GM12878 (cell line): Measurements from ENCODE around the gene ZSWIM3. TPM values are rescaled to one million over a fixed set of nuclear protein-coding genes. Genes with fewer than 3 reads are reported as not detected.

ENCODE experiments used
- ATAC-seq: fragments of 200-7000 bp; cut with Tn5 transposase; 3 replicates; pipeline ENCODE4 v1.9.1; 2020; ENCODE audit warnings: mild to moderate bottlenecking, moderate library complexity
- BruUV-seq: library from RNA; stranded (reverse); fragments of 400-500 nt; replicated peaks from 2 replicates; lab custom pipeline; 2021; lab: Mats Ljungman, UMichigan
- CTCF ChIA-PET: fragments of 300-600 bp; sonication (Branson Sonifier 250); formaldehyde crosslinking; extraction: SDS; loops from one replicate; lab custom pipeline; 2021; ENCODE audit warnings: inconsistent platforms; lab: Yijun Ruan, JAX
- POLR2A ChIA-PET: fragments of 350-600 bp; formaldehyde crosslinking; extraction: SDS; loops from one replicate; lab custom pipeline; 2021; ENCODE audit warnings: inconsistent platforms; lab: Charles Lee
- RAD21 ChIA-PET: fragments of 300-600 bp; sonication (Branson Sonifier 250); formaldehyde crosslinking; loops from one replicate; lab custom pipeline; 2023; ENCODE audit warnings: antibody characterized with exemption; ENCODE audit not compliant: unreplicated experiment; lab: Charles Lee
- SMC1A ChIA-PET: fragments of 300-600 bp; sonication (Branson Sonifier 250); formaldehyde crosslinking; loops from one replicate; lab custom pipeline; 2023; ENCODE audit not compliant: unreplicated experiment, uncharacterized antibody; lab: Charles Lee
- DNase-seq: peaks from one replicate; pipeline ENCODE4 v3.0.0-alpha.2; 2011; ENCODE audit warnings: low read depth, low spot score
- FAIRE-seq: peaks from 3 replicates; lab custom pipeline; 2011; peaks lifted over from hg19 to GRCh38; lab: Jason Lieb, UNC
- H2AFZ ChIP-seq: 2 replicates; pipeline ENCODE4 v1.6.0; 2011; ENCODE audit warnings: low read depth, low read length, control low read depth; ENCODE audit not compliant: control insufficient read depth
- H3K27ac ChIP-seq: 2 replicates; pipeline ENCODE4 v1.5.1; 2011; ENCODE audit warnings: control low read depth; ENCODE audit not compliant: control insufficient read depth, insufficient read depth
- H3K27me3 ChIP-seq, 2 experiments: replicated peaks in 1 of 2; 2 replicates each; pipeline versions ENCODE4 v1.6.0 to v1.6.1; 2011; ENCODE audit warnings: low read length in 1 of 2; ENCODE audit not compliant: control insufficient read depth in 2 of 2, insufficient read depth in 2 of 2
- H3K36me3 ChIP-seq, 2 experiments: 2 replicates each; pipeline ENCODE4 v1.5.1; 2011; ENCODE audit warnings: low read length in 1 of 2; ENCODE audit not compliant: control insufficient read depth in 2 of 2, insufficient read depth in 2 of 2
- H3K4me1 ChIP-seq: 2 replicates; pipeline ENCODE4 v1.6.1; 2011; ENCODE audit warnings: mild to moderate bottlenecking, low read length, moderate library complexity, mixed read lengths; ENCODE audit not compliant: control insufficient read depth, insufficient read depth
- H3K4me2 ChIP-seq: 2 replicates; pipeline ENCODE4 v1.6.0; 2011; ENCODE audit warnings: control low read depth; ENCODE audit not compliant: control insufficient read depth, insufficient read depth
- H3K4me3 ChIP-seq: fragments of 200-600 bp; sonication (generic); 2 replicates; pipeline ENCODE4 v1.5.1; 2016
- H3K79me2 ChIP-seq: 2 replicates; pipeline ENCODE4 v1.6.0; 2011; ENCODE audit warnings: low read length; ENCODE audit not compliant: control insufficient read depth, insufficient read depth
- H3K9ac ChIP-seq: 2 replicates; pipeline ENCODE4 v1.8.0; 2011; ENCODE audit warnings: low read length, control low read depth, mixed read lengths; ENCODE audit not compliant: control insufficient read depth, insufficient read depth
- H3K9me3 ChIP-seq: replicated peaks from 3 replicates; pipeline ENCODE4 v1.5.1; 2011; ENCODE audit warnings: mild to moderate bottlenecking, low read length; ENCODE audit not compliant: control insufficient read depth, insufficient read depth
- H4K20me1 ChIP-seq: 2 replicates; pipeline ENCODE4 v1.6.0; 2011; ENCODE audit not compliant: control insufficient read depth, insufficient read depth
- CBX5 ChIP-seq: sonication (generic); IDR thresholded peaks from 2 replicates; pipeline ENCODE4 v1.6.1; 2016; ENCODE audit warnings: low read depth, moderate library complexity, mild to moderate bottlenecking, inconsistent platforms
- DPF2 ChIP-seq: fragments of 450-650 bp; IDR thresholded peaks from 2 replicates; pipeline ENCODE4 v1.6.1; 2017; ENCODE audit warnings: mild to moderate bottlenecking
- EZH2 ChIP-seq: IDR thresholded peaks from 2 replicates; pipeline ENCODE4 v1.6.1; 2012; ENCODE audit warnings: low read depth, mild to moderate bottlenecking, control low read depth, inconsistent platforms, low read length, borderline replicate concordance; ENCODE audit not compliant: control insufficient read depth
- LARP7 ChIP-seq: fragments of 450-650 bp; IDR thresholded peaks from 2 replicates; pipeline ENCODE4 v1.6.1; 2017; ENCODE audit warnings: mild to moderate bottlenecking
- NBN ChIP-seq: fragments of 450-650 bp; IDR thresholded peaks from 2 replicates; pipeline ENCODE4 v1.6.1; 2016
- PAX5 ChIP-seq: IDR thresholded peaks from 2 replicates; pipeline ENCODE4 v1.6.1; 2011; ENCODE audit warnings: low read depth, low read length, borderline replicate concordance
- POLR2A ChIP-seq: IDR thresholded peaks from 2 replicates; pipeline ENCODE4 v1.6.1; 2011; ENCODE audit warnings: low read depth, mild to moderate bottlenecking, low read length
- RUNX3 ChIP-seq: IDR thresholded peaks from 2 replicates; pipeline ENCODE4 v1.6.1; 2012; ENCODE audit warnings: low read length, inconsistent platforms
- SIN3A ChIP-seq: IDR thresholded peaks from 2 replicates; pipeline ENCODE4 v1.6.1; 2012; ENCODE audit warnings: low read depth, low read length, improper control_type of control experiment
- TCF3 ChIP-seq: IDR thresholded peaks from 2 replicates; pipeline ENCODE4 v1.6.1; 2012; ENCODE audit warnings: low read depth, mild to moderate bottlenecking, low read length, borderline replicate concordance; ENCODE audit not compliant: insufficient read depth
- YY1 ChIP-seq: IDR thresholded peaks from 2 replicates; pipeline ENCODE4 v1.6.1; 2011; ENCODE audit warnings: low read depth, mild to moderate bottlenecking, low read length
- WGBS: methylation state at CpG from one replicate; pipeline ENCODE4 v1.1.6; 2016; ENCODE audit warnings: low lambda C conversion rate; ENCODE audit not compliant: insufficient replicate concordance, insufficient coverage; ENCODE audit errors: missing lambda C conversion rate; 5-methylcytosine and 5-hydroxymethylcytosine counted together
- in situ Hi-C: fragments of 300-500 bp; cut with MboI; formaldehyde crosslinking; loops from 9 replicates; pipeline ENCODE4 v1.14.3; 2018; ENCODE audit warnings: mixed read lengths
- intact Hi-C: fragments of 100-400 bp; cut with micrococcal nuclease; formaldehyde crosslinking; loops from one replicate; pipeline ENCODE4 v1.14.2; 2022; ENCODE audit not compliant: unreplicated experiment
- polyA plus RNA-seq, 11 experiments: library from polyadenylated mRNA; depleted of rRNA in 4 of 11; unstranded in 6 of 11; stranded (reverse) in 5 of 11; fragments of >200 nt; fragmentation: Nextera tagmentation in 4 of 11; fragmentation: Illumina TruSeq in 1 of 11; extraction: Ambion mirVana in 4 of 11; extraction: Trizol in 1 of 11; gene quantifications; 1 replicate in 1 of 11; 2 replicates in 10 of 11; pipeline versions ENCODE4 v1.2.1 to v1.2.3, GENCODE V29; 2011 to 2016; ENCODE audit warnings: inconsistent platforms in 2 of 11, missing spikeins in 2 of 11, low read depth in 1 of 11
- total RNA-seq, 4 experiments: library from RNA; depleted of rRNA in 3 of 4; stranded (reverse); fragments of >200 nt in 3 of 4; fragmentation: Illumina TruSeq in 1 of 4; extraction: Trizol in 1 of 4; gene quantifications; 2 replicates each; pipeline versions ENCODE4 v1.2.1 to v1.2.3, GENCODE V29; 2013 to 2021
- TF ChIP-seq, protein P1 (sequence below): fragments of 150-350 bp; IDR thresholded peaks from 2 replicates; pipeline ENCODE4 v1.6.1; 2014; ENCODE audit warnings: mild to moderate bottlenecking, low read depth, low read length
- TF ChIP-seq, protein P2 (sequence below): fragments of 450-650 bp; IDR thresholded peaks from 2 replicates; pipeline ENCODE4 v1.6.1; 2017; ENCODE audit warnings: low read depth, mild to moderate bottlenecking, moderate library complexity
- TF ChIP-seq, protein P3 (sequence below): IDR thresholded peaks from 2 replicates; pipeline ENCODE4 v1.6.1; 2011; ENCODE audit warnings: low read depth, mild to moderate bottlenecking, low read length, moderate library complexity, borderline replicate concordance; ENCODE audit errors: extremely low read depth
- TF ChIP-seq, protein P4 (sequence below): fragments of 450-650 bp; IDR thresholded peaks from 2 replicates; pipeline ENCODE4 v1.6.1; 2017; ENCODE audit warnings: antibody characterized with exemption, mild to moderate bottlenecking, moderate library complexity
- TF ChIP-seq, protein P5 (sequence below): IDR thresholded peaks from 2 replicates; pipeline ENCODE4 v1.6.1; 2011; ENCODE audit warnings: borderline replicate concordance, low read depth, mild to moderate bottlenecking, moderate library complexity, low read length; ENCODE audit not compliant: insufficient read depth, poor library complexity, severe bottlenecking

Gene ZSWIM3
- total and polyA plus RNA-seq, 10 of the 15 experiments (the other 5 are each of a cell fraction or from before 2014, with no cell fraction given), result 1.6 to 5.1 (median 4.2) TPM

DNA sequence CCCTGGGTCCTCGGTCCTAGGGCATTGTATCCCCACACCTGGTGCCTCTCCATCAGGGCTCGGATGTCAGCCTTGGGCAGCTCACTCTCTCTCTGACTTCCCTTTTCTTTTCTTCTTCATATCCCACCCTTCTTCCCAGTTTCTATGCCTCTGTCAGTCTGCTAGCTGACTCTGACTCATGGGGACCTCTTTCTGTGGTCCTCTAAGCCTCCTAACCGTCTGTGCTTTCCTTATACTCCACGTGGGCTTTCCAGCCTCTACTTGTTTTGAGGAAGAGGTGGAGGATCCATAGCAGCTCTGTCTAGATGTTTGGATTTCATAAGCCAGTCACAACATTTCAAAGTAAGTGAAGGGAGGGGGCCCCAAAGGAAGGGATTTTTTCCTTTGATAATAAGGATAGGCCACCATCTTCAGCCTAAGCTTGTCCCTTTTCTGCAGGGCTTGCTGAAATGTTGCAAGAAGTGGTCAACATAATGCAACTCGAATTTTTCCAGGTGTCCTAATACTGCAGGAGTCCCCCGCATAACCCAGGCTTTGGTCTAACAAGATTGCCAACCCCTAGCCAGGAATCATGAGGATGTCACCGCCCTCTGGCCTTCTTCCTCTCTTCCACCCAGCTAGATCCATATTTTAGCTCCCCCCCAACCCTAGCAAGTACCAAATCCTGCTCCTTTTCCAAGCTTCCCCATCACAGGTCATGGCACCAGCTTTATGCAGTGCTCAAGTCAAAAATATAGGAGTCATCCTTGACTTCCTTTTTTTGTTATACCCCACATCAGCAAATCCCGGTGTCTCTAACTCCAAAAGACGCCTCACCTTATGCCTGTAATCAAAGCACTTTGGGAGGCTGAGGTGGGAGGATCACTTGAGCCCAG is 63.3 kb downstream of the ZSWIM3 start:
- WGBS, result 17% methylated on average over 9 of the region's 9 CpGs
- ChIA-PET SMC1A (no interaction called here), RAD21 (no interaction called here), CTCF (interaction anchor here (1.3 to 3.0 kb wide), 2 partner anchors 14 to 49 kb away, joined by 3 to 12 read pairs; no protein-coding TSS in a partner anchor), POLR2A (interaction anchor here (1.1 kb wide), 1 partner anchor 14 kb away, joined by 7 read pairs; the partner anchor contains the start of gene PCIF1)
- no peak overlapping the region for H3K9ac ChIP-seq
- intact Hi-C loops, result no loop called here
- no peak overlapping the region for H2AFZ ChIP-seq
- no peak for FAIRE-seq
- no peak for ATAC-seq
- in situ Hi-C loops, result no loop called here
- no peak for DNase-seq
- no peak overlapping the region for H3K27ac ChIP-seq
- H3K79me2 ChIP-seq, result no peaks in the 10 kb centered on the region
- no peaks in the 10 kb centered on the region for H3K9me3 ChIP-seq
- H3K4me1 ChIP-seq, result no peaks in the 10 kb centered on the region
- no peaks in the 10 kb centered on the region for H3K36me3 ChIP-seq
- H3K4me2 ChIP-seq, result no peak overlapping the region
- H4K20me1 ChIP-seq, result no peaks in the 10 kb centered on the region
- no peak overlapping the region for H3K4me3 ChIP-seq
- no peaks in the 10 kb centered on the region for H3K27me3 ChIP-seq
- BruUV-seq, result no TSS peak
- TF ChIP-seq POLR2A, result no peak
- TF ChIP-seq, protein P1, sequence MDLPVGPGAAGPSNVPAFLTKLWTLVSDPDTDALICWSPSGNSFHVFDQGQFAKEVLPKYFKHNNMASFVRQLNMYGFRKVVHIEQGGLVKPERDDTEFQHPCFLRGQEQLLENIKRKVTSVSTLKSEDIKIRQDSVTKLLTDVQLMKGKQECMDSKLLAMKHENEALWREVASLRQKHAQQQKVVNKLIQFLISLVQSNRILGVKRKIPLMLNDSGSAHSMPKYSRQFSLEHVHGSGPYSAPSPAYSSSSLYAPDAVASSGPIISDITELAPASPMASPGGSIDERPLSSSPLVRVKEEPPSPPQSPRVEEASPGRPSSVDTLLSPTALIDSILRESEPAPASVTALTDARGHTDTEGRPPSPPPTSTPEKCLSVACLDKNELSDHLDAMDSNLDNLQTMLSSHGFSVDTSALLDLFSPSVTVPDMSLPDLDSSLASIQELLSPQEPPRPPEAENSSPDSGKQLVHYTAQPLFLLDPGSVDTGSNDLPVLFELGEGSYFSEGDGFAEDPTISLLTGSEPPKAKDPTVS, result no peak
- no peak for TF ChIP-seq RUNX3
- TF ChIP-seq, protein P2, sequence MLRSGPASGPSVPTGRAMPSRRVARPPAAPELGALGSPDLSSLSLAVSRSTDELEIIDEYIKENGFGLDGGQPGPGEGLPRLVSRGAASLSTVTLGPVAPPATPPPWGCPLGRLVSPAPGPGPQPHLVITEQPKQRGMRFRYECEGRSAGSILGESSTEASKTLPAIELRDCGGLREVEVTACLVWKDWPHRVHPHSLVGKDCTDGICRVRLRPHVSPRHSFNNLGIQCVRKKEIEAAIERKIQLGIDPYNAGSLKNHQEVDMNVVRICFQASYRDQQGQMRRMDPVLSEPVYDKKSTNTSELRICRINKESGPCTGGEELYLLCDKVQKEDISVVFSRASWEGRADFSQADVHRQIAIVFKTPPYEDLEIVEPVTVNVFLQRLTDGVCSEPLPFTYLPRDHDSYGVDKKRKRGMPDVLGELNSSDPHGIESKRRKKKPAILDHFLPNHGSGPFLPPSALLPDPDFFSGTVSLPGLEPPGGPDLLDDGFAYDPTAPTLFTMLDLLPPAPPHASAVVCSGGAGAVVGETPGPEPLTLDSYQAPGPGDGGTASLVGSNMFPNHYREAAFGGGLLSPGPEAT, result no peak
- TF ChIP-seq, protein P3, sequence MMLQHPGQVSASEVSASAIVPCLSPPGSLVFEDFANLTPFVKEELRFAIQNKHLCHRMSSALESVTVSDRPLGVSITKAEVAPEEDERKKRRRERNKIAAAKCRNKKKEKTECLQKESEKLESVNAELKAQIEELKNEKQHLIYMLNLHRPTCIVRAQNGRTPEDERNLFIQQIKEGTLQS, result no peak
- TF ChIP-seq YY1, result no peak
- TF ChIP-seq, protein P4, sequence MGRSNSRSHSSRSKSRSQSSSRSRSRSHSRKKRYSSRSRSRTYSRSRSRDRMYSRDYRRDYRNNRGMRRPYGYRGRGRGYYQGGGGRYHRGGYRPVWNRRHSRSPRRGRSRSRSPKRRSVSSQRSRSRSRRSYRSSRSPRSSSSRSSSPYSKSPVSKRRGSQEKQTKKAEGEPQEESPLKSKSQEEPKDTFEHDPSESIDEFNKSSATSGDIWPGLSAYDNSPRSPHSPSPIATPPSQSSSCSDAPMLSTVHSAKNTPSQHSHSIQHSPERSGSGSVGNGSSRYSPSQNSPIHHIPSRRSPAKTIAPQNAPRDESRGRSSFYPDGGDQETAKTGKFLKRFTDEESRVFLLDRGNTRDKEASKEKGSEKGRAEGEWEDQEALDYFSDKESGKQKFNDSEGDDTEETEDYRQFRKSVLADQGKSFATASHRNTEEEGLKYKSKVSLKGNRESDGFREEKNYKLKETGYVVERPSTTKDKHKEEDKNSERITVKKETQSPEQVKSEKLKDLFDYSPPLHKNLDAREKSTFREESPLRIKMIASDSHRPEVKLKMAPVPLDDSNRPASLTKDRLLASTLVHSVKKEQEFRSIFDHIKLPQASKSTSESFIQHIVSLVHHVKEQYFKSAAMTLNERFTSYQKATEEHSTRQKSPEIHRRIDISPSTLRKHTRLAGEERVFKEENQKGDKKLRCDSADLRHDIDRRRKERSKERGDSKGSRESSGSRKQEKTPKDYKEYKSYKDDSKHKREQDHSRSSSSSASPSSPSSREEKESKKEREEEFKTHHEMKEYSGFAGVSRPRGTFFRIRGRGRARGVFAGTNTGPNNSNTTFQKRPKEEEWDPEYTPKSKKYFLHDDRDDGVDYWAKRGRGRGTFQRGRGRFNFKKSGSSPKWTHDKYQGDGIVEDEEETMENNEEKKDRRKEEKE, result no peak
- no peak for TF ChIP-seq EZH2
- no peak for TF ChIP-seq DPF2
- no peak for TF ChIP-seq LARP7
- TF ChIP-seq NBN, result no peak
- TF ChIP-seq CBX5, result no peak
- TF ChIP-seq, protein P5, sequence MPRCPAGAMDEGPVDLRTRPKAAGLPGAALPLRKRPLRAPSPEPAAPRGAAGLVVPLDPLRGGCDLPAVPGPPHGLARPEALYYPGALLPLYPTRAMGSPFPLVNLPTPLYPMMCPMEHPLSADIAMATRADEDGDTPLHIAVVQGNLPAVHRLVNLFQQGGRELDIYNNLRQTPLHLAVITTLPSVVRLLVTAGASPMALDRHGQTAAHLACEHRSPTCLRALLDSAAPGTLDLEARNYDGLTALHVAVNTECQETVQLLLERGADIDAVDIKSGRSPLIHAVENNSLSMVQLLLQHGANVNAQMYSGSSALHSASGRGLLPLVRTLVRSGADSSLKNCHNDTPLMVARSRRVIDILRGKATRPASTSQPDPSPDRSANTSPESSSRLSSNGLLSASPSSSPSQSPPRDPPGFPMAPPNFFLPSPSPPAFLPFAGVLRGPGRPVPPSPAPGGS, result no peak
- no peak for TF ChIP-seq TCF3
- TF ChIP-seq PAX5, result no peak
- TF ChIP-seq SIN3A, result no peak
